OCI-LY1 (cell line): ENCODE data around the gene MICU1.

Experiments used
- H2AFZ ChIP-seq: fragments of 200-600 bp; sonication (generic), shearing (Covaris generic); 2 replicates; pipeline ENCODE4 v1.6.0; 2014; ENCODE audit warnings: antibody characterized with exemption, mild to moderate bottlenecking, low read length
- H3F3A ChIP-seq: fragments of 200-600 bp; sonication (generic), shearing (Covaris generic); 2 replicates; pipeline ENCODE4 v1.6.0; 2014; ENCODE audit warnings: mild to moderate bottlenecking, antibody characterized with exemption, low read length, moderate library complexity; ENCODE audit not compliant: insufficient read depth
- H3K27ac ChIP-seq: fragments of 200-600 bp; sonication (generic); 2 replicates; pipeline ENCODE4 v1.5.1; 2014; ENCODE audit warnings: low read length, mixed run types, mild to moderate bottlenecking, low read depth; ENCODE audit not compliant: poor library complexity, severe bottlenecking
- H3K27me3 ChIP-seq: fragments of 200-600 bp; sonication (generic); 2 replicates; pipeline ENCODE4 v1.6.0; 2014; ENCODE audit warnings: antibody characterized with exemption, mild to moderate bottlenecking, low read length, moderate library complexity; ENCODE audit not compliant: insufficient read depth
- H3K36me3 ChIP-seq: fragments of 200-600 bp; sonication (generic); 2 replicates; pipeline ENCODE4 v1.6.1; 2014; ENCODE audit warnings: mild to moderate bottlenecking, antibody characterized with exemption, low read length, moderate library complexity, mixed read lengths; ENCODE audit not compliant: insufficient read depth
- H3K4me1 ChIP-seq: fragments of 200-600 bp; sonication (generic); 2 replicates; pipeline ENCODE4 v1.5.1; 2014; ENCODE audit warnings: mild to moderate bottlenecking, low read length, moderate library complexity; ENCODE audit not compliant: insufficient read depth, severe bottlenecking
- H3K4me2 ChIP-seq: fragments of 200-600 bp; sonication (generic), shearing (Covaris generic); 2 replicates; pipeline ENCODE4 v1.6.1; 2014; ENCODE audit warnings: low read length
- H3K4me3 ChIP-seq: fragments of 200-600 bp; sonication (generic); 2 replicates; pipeline ENCODE4 v1.5.1; 2014; ENCODE audit warnings: low read length, low read depth, mild to moderate bottlenecking, mixed read lengths; ENCODE audit not compliant: poor library complexity, severe bottlenecking
- H3K79me2 ChIP-seq: fragments of 200-600 bp; shearing (Covaris generic); 2 replicates; pipeline ENCODE4 v1.6.1; 2016; ENCODE audit warnings: mixed run types, low read length, mixed read lengths; ENCODE audit not compliant: insufficient read depth
- H3K9ac ChIP-seq: fragments of 200-600 bp; sonication (generic), shearing (Covaris generic); 2 replicates; pipeline ENCODE4 v1.6.1; 2014; ENCODE audit warnings: mild to moderate bottlenecking, low read length, mixed read lengths
- H3K9me2 ChIP-seq: fragments of 200-600 bp; sonication (generic), shearing (Covaris generic); 2 replicates; pipeline ENCODE4 v1.6.1; 2014; ENCODE audit warnings: low read depth, mild to moderate bottlenecking, low read length, mixed read lengths
- H3K9me3 ChIP-seq: fragments of 200-600 bp; shearing (Covaris generic); 2 replicates; pipeline ENCODE4 v1.6.1; 2014; ENCODE audit warnings: low read length, mixed read lengths
- H4K20me1 ChIP-seq: fragments of 200-600 bp; sonication (generic), shearing (Covaris generic); 2 replicates; pipeline ENCODE4 v1.6.0; 2016; ENCODE audit warnings: mild to moderate bottlenecking, low read length; ENCODE audit not compliant: insufficient read depth
- CTCF ChIP-seq: fragments of 200-600 bp; sonication (generic), shearing (Covaris generic); IDR thresholded peaks from 2 replicates; pipeline ENCODE4 v1.5.1; 2017; ENCODE audit warnings: mild to moderate bottlenecking, antibody characterized with exemption, low read length, moderate library complexity, mixed read lengths
- EZH2 ChIP-seq: fragments of 200-600 bp; sonication (generic), shearing (Covaris generic); IDR thresholded peaks from 2 replicates; pipeline ENCODE4 v1.8.0; 2017; ENCODE audit warnings: borderline replicate concordance, mixed run types, mild to moderate bottlenecking, antibody characterized with exemption, low read length, moderate library complexity, mixed read lengths

The MICU1 gene

GRCh38 chr10:72661431-72661830 is 35.6 kb upstream of the MICU1 start:
- no peak overlapping the region for H3K4me3 ChIP-seq
- H3K27me3 ChIP-seq, result no peaks in the 10 kb centered on the region
- H3K9me3 ChIP-seq, result no peaks in the 10 kb centered on the region
- H3K36me3 ChIP-seq, result no peaks in the 10 kb centered on the region
- H3K4me2 ChIP-seq, result no peak overlapping the region
- no peak for TF ChIP-seq EZH2
- TF ChIP-seq CTCF, result no peak
- H3K9ac ChIP-seq, result no peak overlapping the region
- H3K9me2 ChIP-seq, result no peaks in the 10 kb centered on the region
- no peak overlapping the region for H3K27ac ChIP-seq
- H4K20me1 ChIP-seq, result no peaks in the 10 kb centered on the region
- no peak overlapping the region for H2AFZ ChIP-seq
- H3K4me1 ChIP-seq, result no peaks in the 10 kb centered on the region
- no peaks in the 10 kb centered on the region for H3F3A ChIP-seq
- no peaks in the 10 kb centered on the region for H3K79me2 ChIP-seq

- Histone ChIP-seq H3K9me3 (no peaks in the 10 kb centered on the region), H3K4me1 (no peaks in the 10 kb centered on the region), H3K27me3 (no peaks in the 10 kb centered on the region), H3K4me3 (no peak overlapping the region), H3K79me2 (no peaks in the 10 kb centered on the region), H2AFZ (no peak overlapping the region), H3F3A (no peaks in the 10 kb centered on the region), H3K27ac (no peak overlapping the region), H4K20me1 (no peaks in the 10 kb centered on the region), H3K36me3 (no peaks in the 10 kb centered on the region), H3K4me2 (no peak overlapping the region), H3K9me2 (no peaks in the 10 kb centered on the region), H3K9ac (no peak overlapping the region)
- no peak for TF ChIP-seq CTCF
- TF ChIP-seq EZH2, result no peak
Observed at GRCh38 chr10:72660220-72660619, 34.3 kb upstream of the MICU1 start.

- Histone ChIP-seq H2AFZ (no peak overlapping the region), H3K4me1 (no peaks in the 10 kb centered on the region)
Observed at GRCh38 chr10:72659694-72660093, 33.8 kb upstream of the MICU1 start.

More at GRCh38 chr10:72659694-72660093, 33.8 kb upstream of the MICU1 start:
- Histone ChIP-seq H3K79me2 (no peaks in the 10 kb centered on the region), H3K27ac (no peak overlapping the region), H3F3A (no peaks in the 10 kb centered on the region), H3K9me2 (no peaks in the 10 kb centered on the region), H3K9me3 (no peaks in the 10 kb centered on the region), H3K4me2 (no peak overlapping the region), H3K4me3 (no peak overlapping the region), H3K36me3 (no peaks in the 10 kb centered on the region), H3K27me3 (no peaks in the 10 kb centered on the region), H3K9ac (no peak overlapping the region), H4K20me1 (no peaks in the 10 kb centered on the region)
- TF ChIP-seq EZH2 (no peak), CTCF (no peak)
